GM06990 (cell line): ENCODE data around the gene RNF4.
"Not testable (repeated sequence)": the region's sequence is repeated elsewhere in the genome, so short reads cannot be mapped to it uniquely, and the experiment has no call there.

ENCODE experiments used
- DNase-seq: peaks from one replicate; pipeline ENCODE4 v3.0.0-alpha.2; 2011; ENCODE audit not compliant: insufficient read length; ENCODE audit errors: extremely low read depth
- H3K27me3 ChIP-seq: replicated peaks from 2 replicates; pipeline ENCODE4 v1.6.0; 2011; ENCODE audit warnings: low read length; ENCODE audit not compliant: control insufficient read depth, insufficient read depth
- H3K36me3 ChIP-seq: 2 replicates; pipeline ENCODE4 v1.5.1; 2011; ENCODE audit warnings: low read length; ENCODE audit not compliant: control insufficient read depth, insufficient read depth
- H3K4me3 ChIP-seq: replicated peaks from 2 replicates; pipeline ENCODE4 v1.5.1; 2011; ENCODE audit warnings: low read depth, mild to moderate bottlenecking, control low read depth, low read length
- TF ChIP-seq, protein P1 (sequence below): IDR thresholded peaks from 2 replicates; pipeline ENCODE4 v1.5.1; 2011; ENCODE audit warnings: low read length, control low read depth, mild to moderate bottlenecking, inconsistent platforms; ENCODE audit not compliant: insufficient read depth, poor library complexity, severe bottlenecking

Gene RNF4

DNA sequence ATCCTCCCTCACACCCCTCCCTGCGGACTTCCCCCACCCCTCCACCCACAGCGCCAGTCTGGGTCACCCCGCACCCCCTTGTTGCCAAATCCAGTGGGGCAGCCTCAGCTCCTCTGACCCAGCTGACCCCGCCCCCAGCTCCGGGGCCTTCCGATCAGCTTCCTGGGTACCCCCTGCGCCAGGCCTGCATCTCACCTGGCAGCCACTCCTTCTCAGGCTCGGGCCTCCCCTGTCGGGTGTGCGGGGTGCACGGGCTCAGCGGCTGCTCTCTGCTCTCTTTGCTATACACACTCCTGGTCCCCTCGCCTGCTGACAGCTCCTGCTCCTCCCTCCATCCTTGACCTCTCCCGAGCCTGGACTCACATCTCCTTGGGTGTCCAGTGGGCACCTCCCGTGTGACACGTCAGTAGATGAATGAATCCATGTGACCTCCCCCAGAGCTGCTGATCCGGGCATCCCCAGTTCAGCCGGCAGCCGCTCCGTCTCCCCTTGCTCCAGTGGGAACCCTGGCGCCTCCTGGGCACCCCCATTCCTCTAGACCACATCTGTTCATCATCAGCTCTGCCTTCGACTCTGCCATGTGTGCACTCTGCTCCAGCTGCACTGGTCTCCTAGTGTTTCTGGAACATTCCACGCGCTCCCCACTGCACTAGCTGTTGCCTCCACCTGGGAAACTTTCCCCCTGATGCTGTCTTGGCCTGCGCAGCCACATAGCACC, 40.3 kb upstream of the RNF4 start:
- Histone ChIP-seq H3K27me3 (no peaks in the 10 kb centered on the region), H3K4me3 (no peak overlapping the region), H3K36me3 (no peaks in the 10 kb centered on the region)
- DNase-seq, result no peak
- TF ChIP-seq, protein P1, sequence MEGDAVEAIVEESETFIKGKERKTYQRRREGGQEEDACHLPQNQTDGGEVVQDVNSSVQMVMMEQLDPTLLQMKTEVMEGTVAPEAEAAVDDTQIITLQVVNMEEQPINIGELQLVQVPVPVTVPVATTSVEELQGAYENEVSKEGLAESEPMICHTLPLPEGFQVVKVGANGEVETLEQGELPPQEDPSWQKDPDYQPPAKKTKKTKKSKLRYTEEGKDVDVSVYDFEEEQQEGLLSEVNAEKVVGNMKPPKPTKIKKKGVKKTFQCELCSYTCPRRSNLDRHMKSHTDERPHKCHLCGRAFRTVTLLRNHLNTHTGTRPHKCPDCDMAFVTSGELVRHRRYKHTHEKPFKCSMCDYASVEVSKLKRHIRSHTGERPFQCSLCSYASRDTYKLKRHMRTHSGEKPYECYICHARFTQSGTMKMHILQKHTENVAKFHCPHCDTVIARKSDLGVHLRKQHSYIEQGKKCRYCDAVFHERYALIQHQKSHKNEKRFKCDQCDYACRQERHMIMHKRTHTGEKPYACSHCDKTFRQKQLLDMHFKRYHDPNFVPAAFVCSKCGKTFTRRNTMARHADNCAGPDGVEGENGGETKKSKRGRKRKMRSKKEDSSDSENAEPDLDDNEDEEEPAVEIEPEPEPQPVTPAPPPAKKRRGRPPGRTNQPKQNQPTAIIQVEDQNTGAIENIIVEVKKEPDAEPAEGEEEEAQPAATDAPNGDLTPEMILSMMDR, result no peak

DNA sequence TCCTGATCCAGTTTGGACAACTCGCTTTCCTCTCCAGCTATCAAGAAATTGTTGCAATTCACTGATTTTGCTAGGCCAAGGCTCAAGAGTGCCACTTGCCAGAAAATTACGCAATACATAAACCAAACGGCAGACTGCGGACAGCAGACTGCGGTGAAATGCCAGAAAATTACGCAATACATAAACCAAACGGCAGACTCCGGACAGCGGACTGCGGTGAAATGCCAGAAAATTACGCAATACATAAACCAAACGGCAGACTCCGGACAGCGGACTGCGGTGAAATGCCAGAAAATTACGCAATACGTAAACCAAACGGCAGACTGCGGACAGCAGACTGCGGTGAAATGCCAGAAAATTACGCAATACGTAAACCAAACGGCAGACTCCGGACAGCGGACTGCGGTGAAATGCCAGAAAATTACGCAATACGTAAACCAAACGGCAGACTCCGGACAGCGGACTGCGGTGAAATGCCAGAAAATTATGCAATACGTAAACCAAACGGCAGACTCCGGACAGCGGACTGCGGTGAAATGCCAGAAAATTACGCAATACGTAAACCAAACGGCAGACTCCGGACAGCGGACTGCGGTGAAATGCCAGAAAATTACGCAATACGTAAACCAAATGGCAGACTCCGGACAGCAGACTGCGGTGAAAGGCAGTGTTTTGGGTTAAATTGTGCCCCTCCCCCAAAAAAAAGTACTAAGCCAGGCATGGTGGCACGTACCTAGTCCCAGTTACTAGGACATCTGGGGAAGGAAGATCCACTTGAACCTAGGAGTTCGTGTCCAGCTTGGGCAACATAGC, 38.8 kb upstream of the RNF4 start:
- H3K27me3 ChIP-seq, DNase-seq, H3K4me3 ChIP-seq, H3K36me3 ChIP-seq: not testable (repeated sequence)

DNA sequence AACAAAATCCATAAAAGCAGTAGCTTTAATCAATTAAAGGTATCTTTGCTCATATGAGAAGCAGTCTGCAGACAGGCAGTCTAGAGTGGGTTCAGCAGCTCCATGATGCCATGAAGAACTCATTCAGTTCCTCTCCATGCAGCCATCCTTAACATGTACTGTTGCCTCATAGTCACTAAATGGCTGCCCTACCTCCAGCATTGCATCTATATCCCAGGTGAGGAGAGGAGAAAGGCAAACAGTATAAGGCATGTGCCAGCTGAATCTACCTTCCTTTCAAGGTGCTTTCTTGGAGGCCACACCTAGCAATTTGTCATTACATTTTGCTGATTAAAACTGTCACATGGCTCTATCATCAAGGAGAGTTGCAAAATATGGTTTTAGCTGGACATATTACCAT, 36.9 kb upstream of the RNF4 start:
- DNase-seq, result no peak
- H3K4me3 ChIP-seq, result no peak overlapping the region
- TF ChIP-seq, protein P1, result no peak

GRCh38 chr4:2432991-2433530, 35.8 kb upstream of the RNF4 start:
- DNase-seq, result no peak
- Histone ChIP-seq H3K27me3 (no peaks in the 10 kb centered on the region), H3K4me3 (no peak overlapping the region), H3K36me3 (no peaks in the 10 kb centered on the region)
- TF ChIP-seq, protein P1, result no peak

More for the DNA sequence above, 36.9 kb upstream of the RNF4 start:
- H3K36me3 ChIP-seq, result no peaks in the 10 kb centered on the region
- H3K27me3 ChIP-seq, result no peaks in the 10 kb centered on the region

- no peaks in the 10 kb centered on the region for H3K36me3 ChIP-seq
- DNase-seq, result no peak
- TF ChIP-seq, protein P1, result no peak
- no peaks in the 10 kb centered on the region for H3K27me3 ChIP-seq
- no peak overlapping the region for H3K4me3 ChIP-seq
Measured at GRCh38 chr4:2433609-2434350, 35.1 kb upstream of the RNF4 start.
